ENCODE results near the gene CCDC142. TPM values are rescaled to one million over a fixed set of nuclear protein-coding genes. Genes with fewer than 3 reads are reported as not detected.

CCDC142 gene
- total and polyA plus RNA-seq, 10 of the 15 experiments (the other 5 are each of a cell fraction or from before 2014, with no cell fraction given), result 0.93 to 16.9 (median 9.0) TPM

DNA sequence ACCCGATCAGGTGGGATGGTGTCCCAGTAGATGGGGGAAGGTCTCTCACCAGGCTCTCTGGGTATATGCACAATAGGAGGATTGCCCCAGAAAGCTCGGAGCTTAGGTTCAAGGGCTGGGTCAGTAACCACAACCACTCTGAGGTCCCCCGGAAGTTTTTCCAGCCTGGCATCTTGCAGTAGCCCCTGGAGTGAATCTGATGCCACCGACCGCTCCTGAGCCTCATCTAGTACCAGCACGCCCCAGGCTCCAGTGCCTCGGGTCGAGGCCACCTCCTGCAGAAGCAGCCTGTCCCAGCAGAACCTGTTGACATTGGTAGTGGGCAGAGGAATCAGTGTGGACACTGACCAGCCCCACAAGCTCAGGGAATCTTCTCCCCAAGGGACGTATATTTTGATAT, 41.2 kb upstream of the CCDC142 start (continued):
- TF ChIP-seq DPF2 (IDR thresholded peaks at IDR 0.05) (no peak), ZNF24 (IDR thresholded peaks at IDR 0.05) (no peak), BRCA1 (IDR thresholded peaks at IDR 0.05; ENCODE audit: low read depth, low read length) (no peak), ZNF384 (IDR thresholded peaks at IDR 0.05; ENCODE audit: borderline replicate concordance, low read depth, low read length) (no peak), CREM (IDR thresholded peaks at IDR 0.05; ENCODE audit: low read depth) (no peak), CBFB (IDR thresholded peaks at IDR 0.05; ENCODE audit: low read depth) (no peak), EED (IDR thresholded peaks at IDR 0.05; ENCODE audit: low read depth) (no peak), RFX5 (IDR thresholded peaks at IDR 0.05; ENCODE audit: low read depth, low read length) (no peak), KDM1A (IDR thresholded peaks at IDR 0.05; ENCODE audit: borderline replicate concordance) (no peak), POU2F2 (IDR thresholded peaks at IDR 0.05; ENCODE audit: borderline replicate concordance, low read depth, low read length) (no peak), TCF3 (IDR thresholded peaks at IDR 0.05; ENCODE audit: borderline replicate concordance, insufficient read depth, low read depth, low read length) (no peak)
- TF ChIP-seq, protein P1, sequence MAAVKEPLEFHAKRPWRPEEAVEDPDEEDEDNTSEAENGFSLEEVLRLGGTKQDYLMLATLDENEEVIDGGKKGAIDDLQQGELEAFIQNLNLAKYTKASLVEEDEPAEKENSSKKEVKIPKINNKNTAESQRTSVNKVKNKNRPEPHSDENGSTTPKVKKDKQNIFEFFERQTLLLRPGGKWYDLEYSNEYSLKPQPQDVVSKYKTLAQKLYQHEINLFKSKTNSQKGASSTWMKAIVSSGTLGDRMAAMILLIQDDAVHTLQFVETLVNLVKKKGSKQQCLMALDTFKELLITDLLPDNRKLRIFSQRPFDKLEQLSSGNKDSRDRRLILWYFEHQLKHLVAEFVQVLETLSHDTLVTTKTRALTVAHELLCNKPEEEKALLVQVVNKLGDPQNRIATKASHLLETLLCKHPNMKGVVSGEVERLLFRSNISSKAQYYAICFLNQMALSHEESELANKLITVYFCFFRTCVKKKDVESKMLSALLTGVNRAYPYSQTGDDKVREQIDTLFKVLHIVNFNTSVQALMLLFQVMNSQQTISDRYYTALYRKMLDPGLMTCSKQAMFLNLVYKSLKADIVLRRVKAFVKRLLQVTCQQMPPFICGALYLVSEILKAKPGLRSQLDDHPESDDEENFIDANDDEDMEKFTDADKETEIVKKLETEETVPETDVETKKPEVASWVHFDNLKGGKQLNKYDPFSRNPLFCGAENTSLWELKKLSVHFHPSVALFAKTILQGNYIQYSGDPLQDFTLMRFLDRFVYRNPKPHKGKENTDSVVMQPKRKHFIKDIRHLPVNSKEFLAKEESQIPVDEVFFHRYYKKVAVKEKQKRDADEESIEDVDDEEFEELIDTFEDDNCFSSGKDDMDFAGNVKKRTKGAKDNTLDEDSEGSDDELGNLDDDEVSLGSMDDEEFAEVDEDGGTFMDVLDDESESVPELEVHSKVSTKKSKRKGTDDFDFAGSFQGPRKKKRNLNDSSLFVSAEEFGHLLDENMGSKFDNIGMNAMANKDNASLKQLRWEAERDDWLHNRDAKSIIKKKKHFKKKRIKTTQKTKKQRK (IDR thresholded peaks at IDR 0.05; ENCODE audit: low read depth, low read length), result no peak
- TF ChIP-seq, protein P2, sequence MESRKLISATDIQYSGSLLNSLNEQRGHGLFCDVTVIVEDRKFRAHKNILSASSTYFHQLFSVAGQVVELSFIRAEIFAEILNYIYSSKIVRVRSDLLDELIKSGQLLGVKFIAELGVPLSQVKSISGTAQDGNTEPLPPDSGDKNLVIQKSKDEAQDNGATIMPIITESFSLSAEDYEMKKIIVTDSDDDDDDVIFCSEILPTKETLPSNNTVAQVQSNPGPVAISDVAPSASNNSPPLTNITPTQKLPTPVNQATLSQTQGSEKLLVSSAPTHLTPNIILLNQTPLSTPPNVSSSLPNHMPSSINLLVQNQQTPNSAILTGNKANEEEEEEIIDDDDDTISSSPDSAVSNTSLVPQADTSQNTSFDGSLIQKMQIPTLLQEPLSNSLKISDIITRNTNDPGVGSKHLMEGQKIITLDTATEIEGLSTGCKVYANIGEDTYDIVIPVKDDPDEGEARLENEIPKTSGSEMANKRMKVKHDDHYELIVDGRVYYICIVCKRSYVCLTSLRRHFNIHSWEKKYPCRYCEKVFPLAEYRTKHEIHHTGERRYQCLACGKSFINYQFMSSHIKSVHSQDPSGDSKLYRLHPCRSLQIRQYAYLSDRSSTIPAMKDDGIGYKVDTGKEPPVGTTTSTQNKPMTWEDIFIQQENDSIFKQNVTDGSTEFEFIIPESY (IDR thresholded peaks at IDR 0.05), result no peak
- TF ChIP-seq, protein P3, sequence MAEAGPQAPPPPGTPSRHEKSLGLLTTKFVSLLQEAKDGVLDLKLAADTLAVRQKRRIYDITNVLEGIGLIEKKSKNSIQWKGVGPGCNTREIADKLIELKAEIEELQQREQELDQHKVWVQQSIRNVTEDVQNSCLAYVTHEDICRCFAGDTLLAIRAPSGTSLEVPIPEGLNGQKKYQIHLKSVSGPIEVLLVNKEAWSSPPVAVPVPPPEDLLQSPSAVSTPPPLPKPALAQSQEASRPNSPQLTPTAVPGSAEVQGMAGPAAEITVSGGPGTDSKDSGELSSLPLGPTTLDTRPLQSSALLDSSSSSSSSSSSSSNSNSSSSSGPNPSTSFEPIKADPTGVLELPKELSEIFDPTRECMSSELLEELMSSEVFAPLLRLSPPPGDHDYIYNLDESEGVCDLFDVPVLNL (IDR thresholded peaks at IDR 0.05; ENCODE audit: low read depth, low read length), result no peak

Measured in GM12878 (cell line).